PC-3 (cell line): Measurements from ENCODE around the gene SRR.
"Not testable (repeated sequence)": the region's sequence is repeated elsewhere in the genome, so short reads cannot be mapped to it uniquely, and the experiment has no call there.

Source experiments
- CTCF ChIP-seq: fragments of 300-600 bp; sonication (generic); conservative IDR thresholded peaks from 2 replicates; pipeline ENCODE4 v1.5.1; 2017; ENCODE audit warnings: antibody characterized with exemption, low read depth, mild to moderate bottlenecking, low read length
- EZH2 ChIP-seq: fragments of 300-600 bp; sonication (generic); IDR thresholded peaks from one replicate; pipeline ENCODE4 v1.6.1; 2017; ENCODE audit warnings: antibody characterized with exemption, mild to moderate bottlenecking, low read length; ENCODE audit not compliant: unreplicated experiment
- EZH2phosphoT487 ChIP-seq: fragments of 300-600 bp; sonication (generic); IDR thresholded peaks from 2 replicates; pipeline ENCODE4 v1.6.1; 2018; ENCODE audit warnings: mild to moderate bottlenecking, antibody characterized with exemption, low read length, borderline replicate concordance

- TF ChIP-seq CTCF, EZH2, EZH2phosphoT487: not testable (repeated sequence)
These were observed 44.9 kb upstream of the SRR start for GRCh38 chr17:2258830-2259229.
